WERI-Rb-1 (cell line): Measurements from ENCODE around the gene RAB36.

Source experiments
- DNase-seq: peaks from one replicate; pipeline ENCODE4 v3.0.0-alpha.2; 2020
- H3K27ac ChIP-seq: fragments of 250-450 bp; sonication (Bioruptor Pico); 2 replicates; pipeline ENCODE4 v1.5.1; 2020; ENCODE audit warnings: mild to moderate bottlenecking, moderate library complexity
- H3K27me3 ChIP-seq: fragments of 250-450 bp; sonication (Bioruptor Pico); 2 replicates; pipeline ENCODE4 v1.5.1; 2021; ENCODE audit warnings: mild to moderate bottlenecking, low read depth, moderate library complexity; ENCODE audit not compliant: insufficient read depth, severe bottlenecking
- H3K36me3 ChIP-seq: fragments of 250-450 bp; sonication (Bioruptor Pico); 2 replicates; pipeline ENCODE4 v1.5.1; 2020; ENCODE audit warnings: mild to moderate bottlenecking, moderate library complexity
- H3K4me3 ChIP-seq: 2 replicates; pipeline ENCODE4 v1.5.1; 2011; ENCODE audit warnings: low read depth, mild to moderate bottlenecking, control low read depth, low read length
- H3K9me3 ChIP-seq: fragments of 250-450 bp; sonication (Bioruptor Pico); 2 replicates; pipeline ENCODE4 v1.5.1; 2021; ENCODE audit warnings: mild to moderate bottlenecking, moderate library complexity; ENCODE audit not compliant: severe bottlenecking
- CTCF ChIP-seq: IDR thresholded peaks from 2 replicates; pipeline ENCODE4 v1.5.1; 2011; ENCODE audit warnings: low read depth, mild to moderate bottlenecking, control low read depth, inconsistent platforms, low read length

RAB36 gene

GRCh38 chr22:23213022-23213555, 67.8 kb downstream of the RAB36 start:
- no peaks in the 10 kb centered on the region for H3K9me3 ChIP-seq
- no peak for DNase-seq
- H3K27ac ChIP-seq = no peak overlapping the region
- no peak for TF ChIP-seq CTCF
- no peaks in the 10 kb centered on the region for H3K27me3 ChIP-seq
- H3K36me3 ChIP-seq = peaks cover 17% of the 10 kb centered on the region; the same call in 1 of the 2 replicates
- no peak overlapping the region for H3K4me3 ChIP-seq

- DNase-seq = no peak
- no peaks in the 10 kb centered on the region for H3K27me3 ChIP-seq
- peaks cover 16% of the 10 kb centered on the region; the same call in 1 of the 2 replicates for H3K36me3 ChIP-seq
- TF ChIP-seq CTCF = no peak
- no peaks in the 10 kb centered on the region for H3K9me3 ChIP-seq
- H3K4me3 ChIP-seq = no peak overlapping the region
- no peak overlapping the region for H3K27ac ChIP-seq
Measured at GRCh38 chr22:23213581-23214334, 68.5 kb downstream of the RAB36 start.
